Raji (cell line): ENCODE measurements around the gene GDPD3.
A peak's percentile ranks its signal among the peaks of the same experiment; 100 is the strongest.

Source experiments
- POLR2A ChIP-seq: IDR thresholded peaks from 2 replicates; pipeline ENCODE4 v1.6.1; 2011; ENCODE audit warnings: low read depth, low read length, control low read depth; ENCODE audit not compliant: insufficient read depth

The GDPD3 gene

GRCh38 chr16:30079480-30079879, 33.9 kb downstream of the GDPD3 start:
- TF ChIP-seq POLR2A: no peak

GRCh38 chr16:30078744-30079143, 34.6 kb downstream of the GDPD3 start:
- TF ChIP-seq POLR2A: no peak

GRCh38 chr16:30077656-30078055, 35.7 kb downstream of the GDPD3 start:
- TF ChIP-seq POLR2A: no peak

- TF ChIP-seq POLR2A: no peak
These were observed 37.0 kb downstream of the GDPD3 start for GRCh38 chr16:30076276-30076791.

GRCh38 chr16:30075503-30076275, 37.6 kb downstream of the GDPD3 start, which contains the start of gene PPP4C:
TSS of gene PPP4C (plus strand) at chr16:30075994. CDS start at chr16:30076378, 384 bp downstream.
- peak; percentile 81 for TF ChIP-seq POLR2A

GRCh38 chr16:30070490-30070889, 42.8 kb downstream of the GDPD3 start:
- TF ChIP-seq POLR2A: no peak

- TF ChIP-seq POLR2A: no peak
These were observed 43.5 kb downstream of the GDPD3 start for GRCh38 chr16:30069611-30070462.

- no peak for TF ChIP-seq POLR2A
These were observed 44.4 kb downstream of the GDPD3 start for GRCh38 chr16:30068750-30069610.

GRCh38 chr16:30068333-30068732, 45.0 kb downstream of the GDPD3 start:
- no peak for TF ChIP-seq POLR2A

- TF ChIP-seq POLR2A: no peak
These were observed 45.8 kb downstream of the GDPD3 start for GRCh38 chr16:30067584-30067916.

GRCh38 chr16:30066761-30067583, 46.4 kb downstream of the GDPD3 start:
- no peak for TF ChIP-seq POLR2A

GRCh38 chr16:30065943-30066760, 47.2 kb downstream of the GDPD3 start:
- no peak for TF ChIP-seq POLR2A
